CD4-positive, alpha-beta T cell treated with Interferon alpha-2 for 1 hour (primary cell): Measurements from ENCODE around the gene SECISBP2.
A peak's percentile ranks its signal among the peaks of the same experiment; 100 is the strongest.

ENCODE experiments used
- DNase-seq, 2 donors: peaks; one replicate each; pipeline ENCODE4 v3.0.0-alpha.2; 2020 to 2022

Gene SECISBP2

GRCh38 chr9:89383721-89384300 is 65.5 kb downstream of the SECISBP2 start:
- DNase-seq, result no peak

GRCh38 chr9:89384783-89385182 is 66.5 kb downstream of the SECISBP2 start:
- DNase-seq, result no peak

GRCh38 chr9:89386206-89386605 is 67.9 kb downstream of the SECISBP2 start:
- DNase-seq, result no peak

GRCh38 chr9:89386797-89387196 is 68.5 kb downstream of the SECISBP2 start:
- no peak for DNase-seq

GRCh38 chr9:89387197-89387849 is 69.0 kb downstream of the SECISBP2 start:
- no peak for DNase-seq

- DNase-seq, result peak; percentile 33 to 59
These were observed 70.0 kb downstream of the SECISBP2 start for GRCh38 chr9:89388084-89388867.

- no peak for DNase-seq
These were observed 70.5 kb downstream of the SECISBP2 start for GRCh38 chr9:89388868-89389177.

GRCh38 chr9:89390068-89390555 is 71.8 kb downstream of the SECISBP2 start:
- DNase-seq, result no peak

- DNase-seq, result no peak
These were observed 72.3 kb downstream of the SECISBP2 start for GRCh38 chr9:89390578-89391116.

GRCh38 chr9:89391585-89391984 is 73.3 kb downstream of the SECISBP2 start:
- no peak for DNase-seq

- DNase-seq, result no peak
These were observed 76.1 kb downstream of the SECISBP2 start for GRCh38 chr9:89394412-89394811.

GRCh38 chr9:89395931-89396710 is 77.8 kb downstream of the SECISBP2 start:
- no peak for DNase-seq

GRCh38 chr9:89397471-89397870 is 79.2 kb downstream of the SECISBP2 start:
- no peak for DNase-seq

GRCh38 chr9:89398621-89399020 is 80.3 kb downstream of the SECISBP2 start:
- DNase-seq, result no peak

GRCh38 chr9:89400403-89401116 is 82.3 kb downstream of the SECISBP2 start:
- DNase-seq, result peak in 1 of 2 donors; percentile 56

GRCh38 chr9:89402695-89403427 is 84.6 kb downstream of the SECISBP2 start:
- DNase-seq, result no peak

- DNase-seq, result no peak
These were observed 85.8 kb downstream of the SECISBP2 start for GRCh38 chr9:89404074-89404473.

GRCh38 chr9:89405826-89406225 is 87.5 kb downstream of the SECISBP2 start:
- no peak for DNase-seq

- no peak for DNase-seq
These were observed 88.8 kb downstream of the SECISBP2 start for GRCh38 chr9:89407070-89407469.

- peak; percentile 60 to 75 for DNase-seq
These were observed 90.4 kb downstream of the SECISBP2 start for GRCh38 chr9:89408628-89409101.
